Spinal cord (tissue), 10 donors: ENCODE results near the gene DAAM1. TPM values are rescaled to one million over a fixed set of nuclear protein-coding genes. Genes with fewer than 3 reads are reported as not detected.

Experiments
- DNase-seq, 6 donors: peaks; one replicate each; pipeline versions ENCODE4 v3.0.0 to v3.0.0-alpha.2; 2013 to 2015; ENCODE audit warnings: low spot score in 6 of 6, low read depth in 4 of 6
- H3K27ac ChIP-seq: one replicate; pipeline ENCODE4 v1.5.1; 2013; ENCODE audit warnings: low read depth, low read length, control low read depth
- H3K27me3 ChIP-seq: one replicate; pipeline ENCODE4 v1.6.1; 2013; ENCODE audit warnings: low read length; ENCODE audit not compliant: control insufficient read depth, insufficient read depth
- H3K36me3 ChIP-seq: one replicate; pipeline ENCODE4 v1.6.1; 2013; ENCODE audit warnings: low read length; ENCODE audit not compliant: control insufficient read depth, insufficient read depth
- H3K4me1 ChIP-seq: one replicate; pipeline ENCODE4 v1.6.1; 2013; ENCODE audit warnings: low read length; ENCODE audit not compliant: control insufficient read depth, insufficient read depth
- H3K4me3 ChIP-seq: one replicate; pipeline ENCODE4 v1.5.1; 2013; ENCODE audit warnings: low read depth, low read length, control low read depth
- H3K9me3 ChIP-seq: one replicate; pipeline ENCODE4 v1.6.1; 2013; ENCODE audit warnings: low read length; ENCODE audit not compliant: control insufficient read depth, insufficient read depth
- WGBS: methylation state at CpG from one replicate; pipeline ENCODE4 v1.1.5; 2013; ENCODE audit warnings: missing lambda C conversion rate; ENCODE audit not compliant: insufficient coverage; 5-methylcytosine and 5-hydroxymethylcytosine counted together
- polyA plus RNA-seq, 2 donors: library from polyadenylated mRNA; unstranded; fragments of 120-200 nt; gene quantifications; one replicate each; pipeline ENCODE4 v1.2.1, GENCODE V29; 2013; ENCODE audit not compliant: insufficient read length in 2 of 2
- total RNA-seq, 2 donors: library from RNA; depleted of rRNA in 1 of 2; stranded (reverse); fragments of 120-200 nt in 1 of 2; fragments of >200 nt in 1 of 2; gene quantifications; one replicate each; pipeline versions ENCODE4 v1.2.3 to v1.2.4, GENCODE V29; 2013 to 2014
- donor health status: healthy.

DAAM1 gene
- total and polyA plus RNA-seq, 4 donors = 32.9 to 78.0 (median 61.7) TPM

- no peaks in the 10 kb centered on the region for H3K27me3 ChIP-seq
- H3K4me3 ChIP-seq = no peak overlapping the region
- no peak for DNase-seq
- H3K9me3 ChIP-seq = no peaks in the 10 kb centered on the region
- peaks cover 7% of the 10 kb centered on the region for H3K36me3 ChIP-seq
- H3K27ac ChIP-seq = peak overlapping the region; percentile 9
- H3K4me1 ChIP-seq = peaks cover 5% of the 10 kb centered on the region
These were observed 147.6 kb downstream of the DAAM1 start for GRCh38 chr14:59336098-59336497.

GRCh38 chr14:59336706-59337105, 148.2 kb downstream of the DAAM1 start:
- peaks cover under 1% of the 10 kb centered on the region for H3K36me3 ChIP-seq
- H3K9me3 ChIP-seq = no peaks in the 10 kb centered on the region
- H3K27me3 ChIP-seq = no peaks in the 10 kb centered on the region
- peaks cover 5% of the 10 kb centered on the region for H3K4me1 ChIP-seq
- H3K4me3 ChIP-seq = no peak overlapping the region
- H3K27ac ChIP-seq = peak overlapping the region; percentile 9
- WGBS = 92% methylated on average over 2 of the region's 3 CpGs
- DNase-seq = no peak

- Histone ChIP-seq H3K36me3 (no peaks in the 10 kb centered on the region), H3K27me3 (no peaks in the 10 kb centered on the region), H3K9me3 (no peaks in the 10 kb centered on the region), H3K27ac (peak overlapping the region; percentile 9), H3K4me1 (peaks cover 5% of the 10 kb centered on the region), H3K4me3 (no peak overlapping the region)
- DNase-seq = peak; percentile 42 to 87 (median 52)
- WGBS = 40% methylated on average over 4 of the region's 4 CpGs
These were observed 148.7 kb downstream of the DAAM1 start for GRCh38 chr14:59337141-59337611.

GRCh38 chr14:59338761-59339160, 150.3 kb downstream of the DAAM1 start:
- H3K4me3 ChIP-seq = no peak overlapping the region
- H3K4me1 ChIP-seq = peaks cover 11% of the 10 kb centered on the region
- DNase-seq = no peak
- no CpG with 5 or more reads among the region's 3 CpGs for WGBS
- H3K27ac ChIP-seq = no peak overlapping the region
- no peaks in the 10 kb centered on the region for H3K36me3 ChIP-seq
- no peaks in the 10 kb centered on the region for H3K9me3 ChIP-seq
- H3K27me3 ChIP-seq = no peaks in the 10 kb centered on the region

GRCh38 chr14:59339524-59340330, 151.3 kb downstream of the DAAM1 start:
- Histone ChIP-seq H3K4me1 (peaks cover 14% of the 10 kb centered on the region), H3K9me3 (no peaks in the 10 kb centered on the region), H3K4me3 (no peak overlapping the region), H3K27me3 (no peaks in the 10 kb centered on the region), H3K27ac (no peak overlapping the region), H3K36me3 (no peaks in the 10 kb centered on the region)
- DNase-seq = peak in 1 of 6 donors; percentile 37
- WGBS = 45% methylated on average over 2 of the region's 6 CpGs

GRCh38 chr14:59341858-59342477, 153.5 kb downstream of the DAAM1 start:
- peaks cover 14% of the 10 kb centered on the region for H3K4me1 ChIP-seq
- no CpG with 5 or more reads among the region's 4 CpGs for WGBS

GRCh38 chr14:59342516-59343484, 154.3 kb downstream of the DAAM1 start:
- no peak overlapping the region for H3K27ac ChIP-seq

More at GRCh38 chr14:59341858-59342477, 153.5 kb downstream of the DAAM1 start:
- Histone ChIP-seq H3K27me3 (no peaks in the 10 kb centered on the region), H3K27ac (no peak overlapping the region), H3K36me3 (no peaks in the 10 kb centered on the region), H3K9me3 (no peaks in the 10 kb centered on the region), H3K4me3 (no peak overlapping the region)
- no peak for DNase-seq

GRCh38 chr14:59343585-59343984, 155.1 kb downstream of the DAAM1 start:
- Histone ChIP-seq H3K9me3 (no peaks in the 10 kb centered on the region), H3K36me3 (no peaks in the 10 kb centered on the region), H3K27me3 (no peaks in the 10 kb centered on the region), H3K4me3 (no peak overlapping the region), H3K4me1 (peaks cover 14% of the 10 kb centered on the region), H3K27ac (no peak overlapping the region)
- WGBS = 30% methylated on average over 1 of the region's 3 CpGs
- peak in 2 of 6 donors; percentile 45 to 53 for DNase-seq

More at GRCh38 chr14:59342516-59343484, 154.3 kb downstream of the DAAM1 start:
- DNase-seq = no peak
- H3K27me3 ChIP-seq = no peaks in the 10 kb centered on the region
- no peaks in the 10 kb centered on the region for H3K9me3 ChIP-seq
- H3K4me3 ChIP-seq = no peak overlapping the region
- H3K4me1 ChIP-seq = peaks cover 14% of the 10 kb centered on the region
- no peaks in the 10 kb centered on the region for H3K36me3 ChIP-seq
- WGBS = 61% methylated on average over 7 of the region's 11 CpGs

GRCh38 chr14:59344016-59344415, 155.5 kb downstream of the DAAM1 start:
- H3K9me3 ChIP-seq = no peaks in the 10 kb centered on the region
- WGBS = no CpG with 5 or more reads among the region's 4 CpGs
- H3K4me1 ChIP-seq = peaks cover 14% of the 10 kb centered on the region
- peak in 2 of 6 donors; percentile 28 to 69 for DNase-seq
- H3K36me3 ChIP-seq = no peaks in the 10 kb centered on the region
- H3K4me3 ChIP-seq = no peak overlapping the region
- H3K27me3 ChIP-seq = no peaks in the 10 kb centered on the region
- H3K27ac ChIP-seq = no peak overlapping the region
